Measurements from ENCODE around the gene ERCC8. TPM values are rescaled to one million over a fixed set of nuclear protein-coding genes. Genes with fewer than 3 reads are reported as not detected.
A peak's percentile ranks its signal among the peaks of the same experiment; 100 is the strongest.

The ERCC8 gene
- total and polyA plus RNA-seq, 9 of the 15 experiments (the other 6 are each of a cell fraction or from before 2014, with no cell fraction given), result 10.1 to 41.8 (median 24.4) TPM

GRCh38 chr5:60843936-60844905 is 100.6 kb downstream of the ERCC8 start, which contains the start of gene ELOVL7 (continued):
- peak; percentile 70 for TF ChIP-seq ATF3 (IDR thresholded peaks at IDR 0.05)
- TF ChIP-seq ATF3 (CRISPR knock-in tag; conservative IDR thresholded peaks at IDR 0.05), result no peak
- TF ChIP-seq POLR2G (IDR thresholded peaks at IDR 0.05; ENCODE audit: low read depth, low read length), result peak; percentile 88
- TF ChIP-seq GATAD2B (IDR thresholded peaks at IDR 0.05; ENCODE audit: borderline replicate concordance), result peak; percentile 86
- peak; percentile 26 for TF ChIP-seq SMC3 (conservative IDR thresholded peaks at IDR 0.05; ENCODE audit: insufficient read depth, low read depth, low read length)
- no peak for TF ChIP-seq SRF (CRISPR knock-in tag; IDR thresholded peaks at IDR 0.05)
- 0 out of 2 replicates have a peak, but pooled peaks have one; percentile 16 for TF ChIP-seq MYC (IDR thresholded peaks at IDR 0.05; ENCODE audit: low read depth, low read length)
- TF ChIP-seq MYC (CRISPR knock-in tag; IDR thresholded peaks at IDR 0.05; ENCODE audit: borderline replicate concordance, low read depth), result no peak
- TF ChIP-seq NR2C2 (CRISPR knock-in tag; IDR thresholded peaks at IDR 0.05), result no peak
- TF ChIP-seq NR2C2 (tag; IDR thresholded peaks at IDR 0.05), result peak; percentile 62
- TF ChIP-seq NFE2L1 (tag; IDR thresholded peaks at IDR 0.05; ENCODE audit: borderline replicate concordance, low read depth), result no peak
- TF ChIP-seq E2F3 (CRISPR knock-in tag; IDR thresholded peaks at IDR 0.05), result peak; percentile 80
- peak; percentile 74; the same call in 1 of the 2 replicates for TF ChIP-seq ZBTB7A (IDR thresholded peaks at IDR 0.05; ENCODE audit: borderline replicate concordance, control insufficient read depth, low read depth, low read length)
- TF ChIP-seq SMARCB1 (IDR thresholded peaks at IDR 0.05; ENCODE audit: insufficient read length, low read depth), result no peak
- TF ChIP-seq RCOR1 (IDR thresholded peaks at IDR 0.05; ENCODE audit: borderline replicate concordance in 1 of 2, low read depth in 2 of 2, low read length in 2 of 2), result 0 out of 4 replicates have a peak, but pooled peaks of 1 of the 2 experiments have one; percentile 14
- TF ChIP-seq ZNF263 (CRISPR knock-in tag; IDR thresholded peaks at IDR 0.05; ENCODE audit: borderline replicate concordance), result peak; percentile 44; the same call in 1 of the 2 replicates
- peak; percentile 54 for TF ChIP-seq ATF7 (IDR thresholded peaks at IDR 0.05)
- no peak for TF ChIP-seq ZNF778 (CRISPR knock-in tag; IDR thresholded peaks at IDR 0.05)
- peak; percentile 75 for TF ChIP-seq RBBP5 (IDR thresholded peaks at IDR 0.05; ENCODE audit: borderline replicate concordance, insufficient read depth, low read length, poor library complexity, severe bottlenecking)
- TF ChIP-seq HNRNPLL (IDR thresholded peaks at IDR 0.05; ENCODE audit: low read depth, low read length, poor library complexity, severe bottlenecking), result peak; percentile 28
- peak; percentile 40; the same call in 1 of the 2 replicates for TF ChIP-seq ZBTB17 (CRISPR knock-in tag; IDR thresholded peaks at IDR 0.05)
- 0 out of 2 replicates have a peak, but pooled peaks have one; percentile 41 for TF ChIP-seq ZNF76 (CRISPR knock-in tag; IDR thresholded peaks at IDR 0.05; ENCODE audit: borderline replicate concordance)
- TF ChIP-seq FIP1L1 (IDR thresholded peaks at IDR 0.05; ENCODE audit: low read depth, low read length, poor library complexity, severe bottlenecking), result peak; percentile 86
- TF ChIP-seq TRIM28 (IDR thresholded peaks at IDR 0.05), result no peak
- peak; percentile 55; the same call in 1 of the 2 replicates for TF ChIP-seq PHF8 (IDR thresholded peaks at IDR 0.05; ENCODE audit: borderline replicate concordance, low read length)
- no peak for TF ChIP-seq KLF16 (IDR thresholded peaks at IDR 0.05)
- TF ChIP-seq FOSL1 (tag; conservative IDR thresholded peaks at IDR 0.05), result peak; percentile 88
- peak; percentile 73 for TF ChIP-seq RB1 (IDR thresholded peaks at IDR 0.05; ENCODE audit: low read depth)

All from K562 (cell line).